Gastrocnemius medialis (tissue), 4 donors: ENCODE measurements around the gene FAM83F. TPM values are rescaled to one million over a fixed set of nuclear protein-coding genes. Genes with fewer than 3 reads are reported as not detected.

Source experiments
- ATAC-seq, 2 donors: fragments of 150-250 bp; one replicate each; pipeline ENCODE4 v1.9.1; 2016
- DNase-seq, 2 donors: peaks; one replicate each; pipeline ENCODE4 v3.0.0-alpha.2; 2019
- H3K27ac ChIP-seq, 4 donors: fragments of 200-600 bp; sonication (generic); 1 replicate in 1 of 4; 2 replicates in 3 of 4; pipeline ENCODE4 v1.5.1; 2016 to 2018; ENCODE audit warnings: mild to moderate bottlenecking in 2 of 4, moderate library complexity in 1 of 4
- H3K27me3 ChIP-seq, 3 donors: fragments of 200-600 bp; sonication (generic) in 2 of 3; 1 replicate in 1 of 3; 2 replicates in 2 of 3; pipeline versions ENCODE4 v1.5.1 to v1.6.0; 2016 to 2019; ENCODE audit warnings: mild to moderate bottlenecking in 1 of 3, moderate library complexity in 1 of 3
- H3K36me3 ChIP-seq, 2 donors: fragments of 200-600 bp; sonication (generic) in 1 of 2; one replicate each; pipeline ENCODE4 v1.5.1; 2017 to 2018
- H3K4me1 ChIP-seq, 2 donors: fragments of 200-600 bp; sonication (generic) in 1 of 2; one replicate each; pipeline ENCODE4 v1.5.1; 2016 to 2017; ENCODE audit warnings: mild to moderate bottlenecking in 2 of 2
- H3K4me3 ChIP-seq, 4 donors: fragments of 200-600 bp; sonication (generic) in 3 of 4; 1 replicate in 1 of 4; 2 replicates in 3 of 4; pipeline ENCODE4 v1.5.1; 2016 to 2019; ENCODE audit warnings: mild to moderate bottlenecking in 2 of 4
- H3K9me3 ChIP-seq, 3 donors: fragments of 200-600 bp; sonication (generic) in 2 of 3; 1 replicate in 1 of 3; 2 replicates in 2 of 3; pipeline ENCODE4 v1.5.1; 2016 to 2019
- CTCF ChIP-seq, 5 experiments: fragments of 450-650 bp in 3 of 5; fragments of 200-600 bp in 2 of 5; sonication (generic) in 2 of 5; IDR thresholded peaks in 4 of 5; conservative IDR thresholded peaks in 1 of 5; 1 replicate in 4 of 5; 2 replicates in 1 of 5; pipeline ENCODE4 v1.5.1; 2016 to 2019; ENCODE audit warnings: antibody characterized with exemption in 5 of 5, mild to moderate bottlenecking in 3 of 5, moderate library complexity in 3 of 5
- POLR2A ChIP-seq, 2 donors: fragments of 450-650 bp; IDR thresholded peaks; one replicate each; pipeline ENCODE4 v1.6.1; 2017; ENCODE audit warnings: antibody characterized with exemption in 2 of 2, mild to moderate bottlenecking in 2 of 2, moderate library complexity in 2 of 2
- in situ Hi-C, 4 donors: fragments of 200-750 bp; cut with MboI; loops; one replicate each; pipeline versions ENCODE4 v1.15.0 to v1.8.0; 2017; ENCODE audit warnings: low sequenced_read_pairs in 4 of 4
- intact Hi-C: fragments of 100-400 bp; cut with DNase I; formaldehyde crosslinking; loops from one replicate; pipeline ENCODE4 v1.15.1; 2023; ENCODE audit warnings: low total_unique reads
- total RNA-seq, 4 donors: library from RNA; depleted of rRNA; stranded (reverse); fragments of >200 nt; gene quantifications; one replicate each; pipeline versions ENCODE4 v1.1.0 to v1.2.3, GENCODE V29; 2016

The FAM83F gene
- total RNA-seq, 4 donors from 2014 or later = 0.02 to 0.15 (median 0.07) TPM; not detected in 1

GRCh38 chr22:39959640-39960447 is 34.9 kb upstream of the FAM83F start, which contains the start of gene TMA7B:
Gene TMA7B, plus strand, starts transcription at chr22:39960397. Its CDS starts 3,978 bp downstream, at chr22:39964375.
- in situ Hi-C loops (no loop called here), intact Hi-C loops (no loop called here)
- TF ChIP-seq POLR2A (IDR thresholded peaks at IDR 0.05) = no peak
- peak in 1 of 5 experiments; percentile 17 for TF ChIP-seq CTCF (IDR thresholded peaks at IDR 0.05 in 4 of 5, conservative IDR thresholded peaks at IDR 0.05 in 1 of 5)
- Histone ChIP-seq H3K36me3 (no peaks in the 10 kb centered on the region), H3K27ac (no peak within 1 kb of the TSS), H3K4me3 (no peak within 1 kb of the TSS), H3K27me3 (peaks cover 0 to 2% (median 0%) of the 10 kb centered on the region in 3 donors), H3K4me1 (no peaks in the 10 kb centered on the region), H3K9me3 (no peaks in the 10 kb centered on the region)
- DNase-seq (no peak), ATAC-seq (no peak)

GRCh38 chr22:39960791-39961746 is 33.7 kb upstream of the FAM83F start:
- H3K9me3 ChIP-seq = no peaks in the 10 kb centered on the region
- in situ Hi-C loops (no loop called here), intact Hi-C loops (no loop called here)
- no peak overlapping the region for H3K27ac ChIP-seq
- no peaks in the 10 kb centered on the region for H3K4me1 ChIP-seq
- H3K36me3 ChIP-seq = no peaks in the 10 kb centered on the region
- DNase-seq = peak in 1 of 2 donors; percentile 17
- TF ChIP-seq POLR2A (IDR thresholded peaks at IDR 0.05) (no peak), CTCF (IDR thresholded peaks at IDR 0.05 in 4 of 5, conservative IDR thresholded peaks at IDR 0.05 in 1 of 5) (no peak)
- no peak overlapping the region for H3K4me3 ChIP-seq
- H3K27me3 ChIP-seq = peaks cover 0 to 2% (median 0%) of the 10 kb centered on the region in 3 donors
- ATAC-seq = no peak

GRCh38 chr22:39962071-39962470 is 32.7 kb upstream of the FAM83F start:
- Histone ChIP-seq H3K36me3 (no peaks in the 10 kb centered on the region), H3K4me3 (no peak overlapping the region), H3K4me1 (no peaks in the 10 kb centered on the region), H3K9me3 (no peaks in the 10 kb centered on the region), H3K27me3 (peaks cover 0 to 2% (median 0%) of the 10 kb centered on the region in 3 donors), H3K27ac (no peak overlapping the region)
- no peak for ATAC-seq
- no peak for DNase-seq
- TF ChIP-seq CTCF (IDR thresholded peaks at IDR 0.05 in 4 of 5, conservative IDR thresholded peaks at IDR 0.05 in 1 of 5) = no peak
- TF ChIP-seq POLR2A (IDR thresholded peaks at IDR 0.05) = no peak
- in situ Hi-C loops = no loop called here
- intact Hi-C loops = no loop called here

GRCh38 chr22:39965748-39966147 is 29.0 kb upstream of the FAM83F start:
- no peak overlapping the region for H3K4me3 ChIP-seq
- intact Hi-C loops (no loop called here), in situ Hi-C loops (no loop called here)
- H3K4me1 ChIP-seq = peaks cover 0 to 7% of the 10 kb centered on the region in 2 donors
- DNase-seq (no peak), ATAC-seq (no peak)
- no peak for TF ChIP-seq CTCF (IDR thresholded peaks at IDR 0.05 in 4 of 5, conservative IDR thresholded peaks at IDR 0.05 in 1 of 5)
- TF ChIP-seq POLR2A (IDR thresholded peaks at IDR 0.05) = no peak
- no peak overlapping the region for H3K27ac ChIP-seq
- H3K36me3 ChIP-seq = no peaks in the 10 kb centered on the region
- no peaks in the 10 kb centered on the region for H3K9me3 ChIP-seq
- H3K27me3 ChIP-seq = peaks cover 0 to 8% (median 7%) of the 10 kb centered on the region in 3 donors
